Vagina (tissue), 2 donors: ENCODE measurements around the gene TMEM171.

Experiments used
- POLR2A ChIP-seq, 2 donors: fragments of 450-650 bp; IDR thresholded peaks; one replicate each; pipeline ENCODE4 v1.6.1; 2017; ENCODE audit warnings: antibody characterized with exemption in 2 of 2, mild to moderate bottlenecking in 2 of 2, moderate library complexity in 2 of 2
- POLR2AphosphoS5 ChIP-seq, 2 donors: sonication (generic); formaldehyde crosslinking; IDR thresholded peaks; one replicate each; pipeline ENCODE4 v1.9.0; 2017; ENCODE audit warnings: antibody characterized with exemption in 2 of 2, mild to moderate bottlenecking in 2 of 2, low read depth in 1 of 2; ENCODE audit not compliant: insufficient read depth in 1 of 2
- TF ChIP-seq, protein P1 (sequence below), 3 experiments: fragments of 450-650 bp in 2 of 3; fragments of 200-600 bp in 1 of 3; sonication (generic) in 1 of 3; IDR thresholded peaks; one replicate each; pipeline ENCODE4 v1.5.1; 2017 to 2019; ENCODE audit warnings: antibody characterized with exemption in 3 of 3, mild to moderate bottlenecking in 2 of 3, moderate library complexity in 2 of 3

- no peak for TF ChIP-seq POLR2AphosphoS5 (IDR thresholded peaks at IDR 0.05; ENCODE audit: insufficient read depth in 1 of 2, low read depth in 1 of 2)
- TF ChIP-seq, protein P1, sequence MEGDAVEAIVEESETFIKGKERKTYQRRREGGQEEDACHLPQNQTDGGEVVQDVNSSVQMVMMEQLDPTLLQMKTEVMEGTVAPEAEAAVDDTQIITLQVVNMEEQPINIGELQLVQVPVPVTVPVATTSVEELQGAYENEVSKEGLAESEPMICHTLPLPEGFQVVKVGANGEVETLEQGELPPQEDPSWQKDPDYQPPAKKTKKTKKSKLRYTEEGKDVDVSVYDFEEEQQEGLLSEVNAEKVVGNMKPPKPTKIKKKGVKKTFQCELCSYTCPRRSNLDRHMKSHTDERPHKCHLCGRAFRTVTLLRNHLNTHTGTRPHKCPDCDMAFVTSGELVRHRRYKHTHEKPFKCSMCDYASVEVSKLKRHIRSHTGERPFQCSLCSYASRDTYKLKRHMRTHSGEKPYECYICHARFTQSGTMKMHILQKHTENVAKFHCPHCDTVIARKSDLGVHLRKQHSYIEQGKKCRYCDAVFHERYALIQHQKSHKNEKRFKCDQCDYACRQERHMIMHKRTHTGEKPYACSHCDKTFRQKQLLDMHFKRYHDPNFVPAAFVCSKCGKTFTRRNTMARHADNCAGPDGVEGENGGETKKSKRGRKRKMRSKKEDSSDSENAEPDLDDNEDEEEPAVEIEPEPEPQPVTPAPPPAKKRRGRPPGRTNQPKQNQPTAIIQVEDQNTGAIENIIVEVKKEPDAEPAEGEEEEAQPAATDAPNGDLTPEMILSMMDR (IDR thresholded peaks at IDR 0.05) = no peak
- TF ChIP-seq POLR2A (IDR thresholded peaks at IDR 0.05) = no peak
Observed at GRCh38 chr5:73136055-73136562, 15.7 kb downstream of the TMEM171 start.
